Measurements from ENCODE around the gene CRTC1. TPM values are rescaled to one million over a fixed set of nuclear protein-coding genes. Genes with fewer than 3 reads are reported as not detected.

CRTC1 gene
- total RNA-seq, 1 experiment from 2014 or later = 0.40 TPM

- no peak for DNase-seq (ENCODE audit: low read depth)
Observed at GRCh38 chr19:18781047-18781600, 97.6 kb downstream of the CRTC1 start.

DNA sequence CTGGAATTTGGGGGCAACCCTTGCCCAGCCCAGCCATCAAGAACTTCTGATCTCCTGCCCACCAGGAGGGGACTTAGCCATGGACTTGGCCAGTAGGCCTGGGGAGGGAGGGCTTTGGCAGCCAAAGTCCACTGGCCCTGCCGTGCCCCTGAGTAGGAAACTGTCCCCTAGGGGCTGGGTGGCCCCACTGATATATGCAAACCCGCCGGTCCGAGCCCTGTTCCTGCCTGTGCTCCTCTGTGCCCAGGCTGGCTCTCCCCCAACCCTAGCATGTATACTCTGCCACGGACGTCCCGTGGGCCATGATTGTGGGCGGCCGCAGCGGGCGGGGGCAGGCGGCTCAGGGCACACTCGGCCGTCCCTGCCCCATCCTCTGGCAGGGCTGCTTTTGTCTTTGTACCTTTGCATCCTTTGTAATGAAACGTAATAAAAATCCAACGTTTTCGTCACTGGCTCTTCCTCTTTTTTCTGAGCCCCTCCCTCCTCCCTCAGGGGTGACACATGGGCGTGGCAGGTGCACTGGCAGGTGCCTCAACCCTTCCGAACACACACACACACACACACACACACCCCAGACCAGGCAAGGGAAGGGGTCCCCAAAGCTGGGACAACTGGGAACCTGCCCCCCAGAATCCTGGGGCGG is 98.5 kb downstream of the CRTC1 start:
- no peak for DNase-seq (ENCODE audit: low read depth)

- DNase-seq (ENCODE audit: low read depth) = no peak
Observed at GRCh38 chr19:18782559-18783225, 99.2 kb downstream of the CRTC1 start.

GRCh38 chr19:18783958-18784785 is 100.7 kb downstream of the CRTC1 start:
- no peak for DNase-seq (ENCODE audit: low read depth)

- DNase-seq (ENCODE audit: low read depth) = no peak
Observed at GRCh38 chr19:18784786-18785120, 101.3 kb downstream of the CRTC1 start.

DNA sequence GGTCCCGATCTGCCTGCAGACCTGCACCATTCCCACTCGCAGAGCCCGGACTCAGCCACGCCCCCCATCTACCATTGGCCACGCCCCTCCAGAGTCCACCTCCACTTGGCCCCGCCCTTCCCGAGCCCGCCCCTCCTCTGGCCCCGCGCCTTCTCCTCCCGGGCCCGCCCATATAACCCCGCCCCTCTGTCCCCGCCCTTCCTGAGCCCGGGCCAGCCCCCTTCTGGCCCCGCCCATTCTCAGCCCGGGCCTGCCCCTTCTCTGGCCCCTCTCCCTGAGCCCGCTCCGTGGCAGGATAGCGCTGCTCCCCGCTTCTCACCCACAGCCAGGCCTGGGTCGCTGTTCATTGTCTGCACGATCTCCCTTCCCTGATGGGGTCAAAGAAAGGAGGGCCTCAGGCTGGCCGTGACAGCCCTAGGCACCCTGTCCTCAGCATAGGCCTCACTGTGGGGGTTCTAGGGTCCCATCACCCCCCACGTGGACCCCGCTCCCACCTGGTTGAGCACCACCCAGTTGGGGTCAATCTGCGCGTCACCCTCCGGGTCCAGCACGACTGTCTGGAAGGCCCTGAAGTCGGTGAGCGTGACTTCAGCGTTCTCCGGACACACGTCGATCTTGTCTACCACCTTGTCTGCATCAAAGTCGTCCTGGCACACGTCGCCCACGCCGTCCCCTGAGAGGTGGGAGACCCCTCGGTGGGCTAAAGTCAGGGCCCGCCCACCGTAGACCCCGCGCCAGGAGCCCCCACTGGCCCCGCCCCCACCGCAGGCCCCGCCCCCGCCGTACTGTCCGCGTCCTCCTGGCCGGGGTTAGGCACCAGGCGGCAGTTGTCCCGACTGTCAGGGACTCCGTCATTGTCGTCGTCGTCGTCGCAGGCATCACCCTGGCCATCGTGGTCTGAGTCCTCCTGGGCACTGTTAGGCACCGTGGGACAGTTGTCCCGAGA is 102.0 kb downstream of the CRTC1 start:
- peak; percentile 89 for DNase-seq (ENCODE audit: low read depth)

DNA sequence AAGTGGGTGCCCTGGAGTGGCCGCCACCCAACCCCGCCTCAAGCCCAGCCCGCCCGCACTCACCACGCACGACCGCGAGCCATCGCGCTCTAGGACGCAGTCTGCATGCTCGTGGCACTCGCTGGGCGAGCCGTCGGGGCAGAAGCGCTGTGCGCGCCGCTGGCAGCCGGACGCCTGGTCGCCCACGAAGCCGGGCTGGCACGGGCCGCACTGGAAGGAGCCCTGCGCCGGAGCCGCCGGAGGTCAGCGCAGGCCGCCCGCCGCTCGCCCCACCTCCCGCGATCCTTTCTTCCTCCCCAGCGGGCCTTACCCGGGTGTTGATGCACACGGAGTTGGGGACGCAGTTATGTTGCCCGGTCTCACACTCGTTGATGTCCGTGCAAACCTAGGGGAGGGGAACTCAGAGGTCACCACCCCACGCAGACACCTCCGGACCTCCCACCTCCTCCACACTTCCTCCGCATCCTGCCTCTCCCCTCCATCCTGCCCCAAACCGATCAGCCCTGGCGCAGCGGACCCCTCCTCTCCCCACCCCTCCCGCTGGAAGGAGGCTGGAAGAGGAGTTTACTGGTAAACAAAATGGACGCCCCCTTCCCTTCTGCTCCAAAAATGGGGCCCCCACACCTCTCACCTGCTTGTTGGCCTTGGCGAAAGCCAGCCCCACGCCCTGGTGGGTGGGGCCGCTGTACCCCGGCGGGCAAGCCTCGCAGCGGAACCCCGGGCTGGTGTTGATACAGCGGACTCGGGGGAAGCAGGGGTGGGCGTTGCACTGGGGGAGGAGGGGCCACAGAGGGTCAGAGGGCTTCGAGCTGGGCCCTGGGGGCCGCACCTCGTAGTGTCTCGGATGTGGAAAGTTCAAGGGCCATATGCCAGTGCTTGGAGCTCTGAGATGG is 105.3 kb downstream of the CRTC1 start:
- DNase-seq (ENCODE audit: low read depth) = peak; percentile 2

DNA sequence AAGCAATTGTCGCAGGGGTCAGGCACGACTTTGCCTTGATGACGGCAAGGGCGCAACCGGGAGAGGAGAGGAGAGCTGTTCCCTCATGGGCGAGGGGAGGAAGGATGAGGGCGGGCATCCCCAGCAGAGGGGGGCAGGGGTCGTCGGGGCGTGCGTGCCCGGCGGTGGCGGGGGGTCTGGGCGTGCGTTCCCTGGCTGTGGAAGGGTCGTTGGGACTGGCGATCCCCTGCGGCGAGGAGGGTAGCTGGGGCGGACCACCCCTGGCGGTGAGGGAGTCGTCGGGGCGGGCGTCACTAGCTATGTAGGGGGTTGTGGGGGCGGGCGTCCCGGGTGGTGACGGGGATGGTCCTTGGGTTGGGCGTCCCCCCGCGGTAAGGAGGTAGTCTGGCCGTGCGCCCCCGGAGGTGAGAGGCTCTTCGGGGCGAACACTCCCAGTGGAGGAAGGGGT is 106.0 kb downstream of the CRTC1 start:
- no peak for DNase-seq (ENCODE audit: low read depth)

GRCh38 chr19:18789883-18790565 is 106.5 kb downstream of the CRTC1 start:
- DNase-seq (ENCODE audit: low read depth) = peak; percentile 58

- no peak for DNase-seq (ENCODE audit: low read depth)
Observed at GRCh38 chr19:18790566-18791314, 107.3 kb downstream of the CRTC1 start, which contains the start of gene COMP. Gene COMP, minus strand, starts transcription at chr19:18791305. Its CDS starts 36 bp downstream, at chr19:18791269.

DNA sequence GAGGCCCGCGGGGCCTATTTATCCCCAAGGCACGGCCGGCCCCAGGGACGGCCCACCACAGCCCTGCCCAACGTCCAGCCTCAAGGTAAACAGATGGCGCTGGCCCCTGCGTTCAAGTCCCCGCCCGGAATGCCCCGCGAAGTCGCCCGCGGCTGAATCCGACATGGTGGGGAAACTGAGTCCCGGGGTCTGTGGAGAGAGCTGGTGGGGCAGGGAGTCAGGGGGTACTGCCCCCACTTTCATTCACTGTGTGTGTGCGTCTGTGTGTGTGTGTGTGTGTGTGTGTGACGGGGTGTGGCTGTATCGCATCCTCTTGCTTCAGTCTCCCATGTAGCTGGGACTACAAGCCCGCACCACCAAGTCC is 107.8 kb downstream of the CRTC1 start:
- no peak for DNase-seq (ENCODE audit: low read depth)

DNA sequence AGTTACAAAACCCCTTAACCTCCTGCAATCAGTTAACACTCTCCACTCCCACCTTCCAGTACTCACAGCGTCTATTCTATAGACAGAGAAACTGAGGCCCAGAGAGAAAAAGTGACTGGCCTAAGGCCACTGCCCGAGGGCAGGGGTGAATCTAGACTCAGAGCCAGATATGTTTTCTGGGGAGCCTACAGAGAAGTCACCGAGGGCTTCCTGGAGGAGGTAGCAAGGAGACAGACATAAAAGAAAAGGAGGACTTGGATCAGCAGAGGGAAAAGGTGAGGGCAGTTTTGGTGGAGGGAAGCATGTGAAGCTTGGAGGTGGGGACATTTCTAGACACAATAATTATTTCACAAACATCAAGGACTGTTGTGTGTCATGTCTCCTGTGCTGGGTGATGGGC is 109.2 kb downstream of the CRTC1 start:
- no peak for DNase-seq (ENCODE audit: low read depth)

DNA sequence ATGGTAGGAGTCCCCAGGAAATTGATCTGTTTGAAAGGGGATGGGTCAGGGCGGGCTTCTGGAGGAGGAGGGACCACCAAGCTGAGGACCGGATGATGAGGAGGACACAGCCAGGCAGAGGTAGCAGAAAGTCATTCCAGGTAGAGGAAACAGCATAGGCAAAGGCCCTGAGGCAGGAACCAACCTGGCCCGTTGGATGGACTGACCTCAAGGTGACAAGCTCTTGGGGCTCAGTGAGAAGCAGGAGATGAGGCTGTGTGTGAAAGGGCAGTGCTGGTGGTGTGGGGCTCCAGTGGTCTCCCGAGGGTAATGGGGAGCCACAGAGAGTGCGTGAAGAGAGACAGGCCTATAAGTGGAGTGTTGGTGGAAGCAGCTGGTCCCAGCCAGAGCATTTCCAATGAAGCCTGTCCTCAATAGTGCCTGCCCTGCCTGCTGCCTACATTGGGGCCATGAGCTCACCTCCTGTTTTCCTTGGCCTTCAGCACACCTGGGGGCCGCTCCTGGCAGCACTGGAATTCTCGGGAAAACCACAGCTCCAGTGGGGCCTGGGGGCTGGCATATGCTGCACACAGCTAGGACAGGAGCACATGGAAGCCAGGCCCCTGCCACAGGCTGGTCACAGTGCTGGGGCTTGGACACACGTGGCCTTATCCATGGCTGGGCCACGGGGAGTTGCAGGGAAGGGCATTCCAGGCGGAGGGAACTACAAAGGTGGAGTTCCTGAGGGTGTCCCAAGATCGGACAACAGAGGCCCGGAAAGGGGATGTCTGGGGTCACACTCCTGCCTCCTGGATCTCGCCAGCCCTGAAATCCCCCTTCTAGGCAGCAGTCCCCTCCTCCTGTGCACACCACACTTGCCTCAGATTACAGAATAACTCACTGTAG is 109.9 kb downstream of the CRTC1 start:
- no peak for DNase-seq (ENCODE audit: low read depth)

GRCh38 chr19:18794029-18794313 is 110.5 kb downstream of the CRTC1 start:
- no peak for DNase-seq (ENCODE audit: low read depth)

DNA sequence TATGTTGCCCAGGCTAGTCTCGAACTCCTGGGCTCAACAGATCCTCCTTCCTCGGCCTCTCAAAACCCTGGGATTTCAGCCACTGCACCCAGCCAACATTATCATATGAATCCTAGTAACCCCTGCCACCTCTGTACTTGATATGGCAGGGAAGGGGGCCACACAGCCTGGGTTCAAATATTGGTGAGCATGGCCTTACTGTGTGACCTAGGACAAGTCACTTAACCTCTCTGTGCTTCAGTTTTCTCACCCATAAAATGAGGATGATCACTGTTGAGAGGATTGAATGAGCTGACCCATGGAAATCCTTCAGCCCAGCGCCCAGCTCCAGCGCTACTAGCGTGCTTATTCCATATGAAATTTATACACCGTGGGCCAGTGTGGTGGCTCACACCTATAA is 111.2 kb downstream of the CRTC1 start:
- no peak for DNase-seq (ENCODE audit: low read depth)

- DNase-seq (ENCODE audit: low read depth) = no peak
Observed at GRCh38 chr19:18795540-18795939, 112.1 kb downstream of the CRTC1 start.

GRCh38 chr19:18796239-18796638 is 112.8 kb downstream of the CRTC1 start:
- no peak for DNase-seq (ENCODE audit: low read depth)
